Measurements from ENCODE around the gene PRKRA. TPM values are rescaled to one million over a fixed set of nuclear protein-coding genes. Genes with fewer than 3 reads are reported as not detected.

PRKRA gene
- total RNA-seq (2016; rRNA removed; fragmentation: Illumina TruSeq; extraction: Trizol) (67.6 and 74.7 TPM in 2 replicates), polyA plus RNA-seq (2011; rRNA removed) (47.3 and 53.1 TPM in 2 replicates), polyA minus RNA-seq (2011; rRNA and poly(A)+ RNA removed; ENCODE audit: low replicate concordance) (14.8 and 55.1 TPM in 2 replicates), Bru-seq, nascent RNA (percentile 97 among the genes with signal in this experiment), BruChase-seq, experiment 1, labeled RNA remaining after a 6-hour chase (percentile 95 among the genes with signal in this experiment), BruChase-seq, experiment 2, labeled RNA remaining after a 2-hour chase (percentile 96 among the genes with signal in this experiment)
- 77.3 and 86.7 TPM in 2 replicates for total RNA-seq (2016; cell fraction: cytosol; rRNA removed; fragmentation: Illumina TruSeq; extraction: Trizol; ENCODE audit: low read depth)
- 64.4 and 73.6 TPM in 2 replicates for total RNA-seq (2016; cell fraction: insoluble cytoplasmic fraction; rRNA removed; fragmentation: Illumina TruSeq; extraction: Trizol)
- 113 and 120 TPM in 2 replicates for total RNA-seq (2016; cell fraction: membrane; rRNA removed; fragmentation: Illumina TruSeq; extraction: Trizol)
- 83.1 and 91.6 TPM in 2 replicates for total RNA-seq (2016; cell fraction: nucleus; rRNA removed; fragmentation: Illumina TruSeq; extraction: Trizol)
- 39.9 and 48.4 TPM in 2 replicates for polyA plus RNA-seq (2011; cell fraction: cytosol; rRNA removed)
- 41.7 and 45.8 TPM in 2 replicates for polyA plus RNA-seq (2011; cell fraction: nucleus; rRNA removed)
- 48.0 and 68.5 TPM in 2 replicates for polyA plus RNA-seq (2012)
- 94.3 and 117 TPM in 2 replicates for polyA plus RNA-seq (2016; cell fraction: cytosol; fragmentation: Illumina TruSeq; extraction: Trizol; ENCODE audit: low read depth)
- 77.0 and 83.1 TPM in 2 replicates for polyA plus RNA-seq (2016; cell fraction: insoluble cytoplasmic fraction; fragmentation: Illumina TruSeq; extraction: Trizol; ENCODE audit: low read depth)
- polyA plus RNA-seq (2016; cell fraction: membrane; fragmentation: Illumina TruSeq; extraction: Trizol; ENCODE audit: low read depth) = 110 and 123 TPM in 2 replicates
- 92.2 and 94.5 TPM in 2 replicates for polyA plus RNA-seq (2016; cell fraction: nucleus; fragmentation: Illumina TruSeq; extraction: Trizol; ENCODE audit: insufficient read depth, low read depth)
- polyA minus RNA-seq (2011; cell fraction: cytosol; rRNA and poly(A)+ RNA removed) = 31.5 and 39.6 TPM in 2 replicates
- 182 and 199 TPM in 2 replicates for polyA minus RNA-seq (2011; cell fraction: nucleus; rRNA and poly(A)+ RNA removed)
- long read RNA-seq, experiment 1, transcript PRKRA-201 (8 exons, 1,826 nt) = major isoform, 84 of 101 reads
- long read RNA-seq, experiment 1, partial matches to known transcripts = 2 of 101 reads
- long read RNA-seq, experiment 1, other reads (novel, unspliced or antisense) = 9 of 101 reads
- long read RNA-seq, experiment 2, transcript PRKRA-201 (8 exons, 1,826 nt) = major isoform, 56 of 115 reads
- long read RNA-seq, experiment 2, partial matches to known transcripts = 10 of 115 reads
- long read RNA-seq, experiment 2, other reads (novel, unspliced or antisense) = 44 of 115 reads

DNA sequence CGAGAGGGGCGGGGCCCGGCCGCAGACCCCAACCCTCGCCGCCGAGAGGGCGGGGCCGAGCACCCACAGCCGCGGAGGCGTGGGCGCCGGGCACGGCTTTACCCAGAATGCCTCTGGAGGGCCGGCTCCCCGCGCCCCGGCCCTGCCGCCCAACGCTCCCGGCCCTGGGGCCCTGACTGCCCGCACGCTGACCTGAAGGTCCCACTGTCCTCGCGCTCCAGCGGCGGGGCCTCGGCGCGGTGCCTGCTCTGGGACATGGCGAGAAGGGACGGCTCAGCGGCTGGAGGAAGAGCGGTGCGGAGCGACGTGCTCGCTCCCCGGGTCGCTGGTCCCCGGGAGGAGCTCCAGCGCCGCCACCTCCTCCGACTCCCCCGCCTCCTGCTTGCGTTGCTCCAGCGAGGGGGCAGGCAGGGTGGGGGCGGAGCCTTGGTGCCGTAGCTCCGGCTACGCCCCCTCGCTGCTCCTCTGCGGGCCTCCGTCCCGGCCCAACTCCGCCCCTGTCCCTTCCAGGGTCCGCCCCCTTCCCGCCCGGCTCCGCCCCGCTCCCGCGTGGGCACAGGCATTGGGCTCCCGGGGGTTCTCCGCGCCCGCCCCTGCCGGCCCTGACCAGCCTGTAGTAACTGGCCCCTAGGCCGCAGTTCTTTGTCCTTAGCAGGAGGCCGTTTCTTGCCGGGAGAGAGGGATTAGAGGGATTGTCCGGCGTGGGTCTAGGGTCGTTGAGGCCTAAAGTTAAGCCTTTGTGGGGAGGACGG, at the start of gene PRKRA, which contains the start of gene PJVK:
PRKRA (minus strand) TSS at position 402 of the 752 bp plus-strand sequence; CDS start at position 257, 145 bp downstream.
PJVK (plus strand) TSS at position 605 of the 752 bp plus-strand sequence. CDS start 2,032 bp downstream, outside the sequence.
- intact Hi-C loops (cut with micrococcal nuclease; ENCODE audit: unreplicated experiment) (loop anchor here (1.0 to 10.0 kb wide), 6 partner anchors 18 to 1054 kb away; partner anchors contain the start of gene FKBP7), in situ Hi-C loops (cut with HindIII; ENCODE audit: extremely low pct_ligation_motif_present, low pct_unique_long_range_greater_than_20kb) (no loop called here)
- FAIRE-seq (peak; percentile 55), ATAC-seq (peak; percentile 97), DNase-seq (ENCODE audit: low spot score) (peak; percentile 93)
- H3K79me2 ChIP-seq (ENCODE audit: insufficient read depth, low read length) = peaks cover 26% of the 10 kb centered on the region
- ChIA-PET CTCF (ENCODE audit: low intra/inter-chr PET ratio, low total read pairs) (interaction anchor here (1.1 kb wide), 1 partner anchor 28 kb away, joined by 4 read pairs; the partner anchor contains the start of gene FKBP7), POLR2A (interaction anchor here (0.7 to 3.9 kb wide), 31 partner anchors 8 to 1187 kb away, joined by 3 to 97 read pairs (median 5); partner anchors contain the start of genes FKBP7, NFE2L2, PLEKHA3 and RBM45)
- H3K27ac ChIP-seq (ENCODE audit: extremely low read length, insufficient read depth, low read length) = peak within 1 kb of the TSS; percentile 96
- WGBS (ENCODE audit: low lambda C conversion rate) = 2% methylated on average over 11 of the region's 76 CpGs
- H2AFZ ChIP-seq (ENCODE audit: low read length) = no peak within 1 kb of the TSS
- no peaks in the 10 kb centered on the region for H3K9me3 ChIP-seq (ENCODE audit: low read length)
- H3K4me2 ChIP-seq (ENCODE audit: low read depth, low read length) = peak within 1 kb of the TSS; percentile 85
- H3K9ac ChIP-seq (ENCODE audit: insufficient read depth, low read depth, low read length) = peak within 1 kb of the TSS; percentile 98
- H3K4me3 ChIP-seq (replicated peaks in 1 of 3; ENCODE audit: insufficient read depth in 1 of 3, low read depth in 2 of 3, low read length in 3 of 3) = peak within 1 kb of the TSS; percentile 75 to 88 (median 82)
- peaks cover 5 to 26% of the 10 kb centered on the region in 2 experiments; a peak in 4 of 5 replicates for H3K36me3 ChIP-seq (replicated peaks in 1 of 2; ENCODE audit: control insufficient read depth in 1 of 2, insufficient read depth in 2 of 2, low read length in 2 of 2)
- no TSS peak for BruUV-seq (replicated peaks)
- H3K27me3 ChIP-seq (ENCODE audit: control insufficient read depth in 1 of 2, insufficient read depth in 2 of 2, low read length in 2 of 2) = no peaks in the 10 kb centered on the region; a peak in 1 of 5 replicates
- H3K4me1 ChIP-seq (ENCODE audit: insufficient read depth, low read length) = peaks cover 33% of the 10 kb centered on the region
- peaks cover 14% of the 10 kb centered on the region; the same call in 1 of the 2 replicates for H4K20me1 ChIP-seq (ENCODE audit: insufficient read depth, low read length)
- TF ChIP-seq ZBTB40 (IDR thresholded peaks at IDR 0.05) = no peak
- peak; percentile 80; the same call in 1 of the 2 replicates for TF ChIP-seq ZBTB40 (CRISPR knock-in tag; IDR thresholded peaks at IDR 0.05)
- TF ChIP-seq, protein P1, sequence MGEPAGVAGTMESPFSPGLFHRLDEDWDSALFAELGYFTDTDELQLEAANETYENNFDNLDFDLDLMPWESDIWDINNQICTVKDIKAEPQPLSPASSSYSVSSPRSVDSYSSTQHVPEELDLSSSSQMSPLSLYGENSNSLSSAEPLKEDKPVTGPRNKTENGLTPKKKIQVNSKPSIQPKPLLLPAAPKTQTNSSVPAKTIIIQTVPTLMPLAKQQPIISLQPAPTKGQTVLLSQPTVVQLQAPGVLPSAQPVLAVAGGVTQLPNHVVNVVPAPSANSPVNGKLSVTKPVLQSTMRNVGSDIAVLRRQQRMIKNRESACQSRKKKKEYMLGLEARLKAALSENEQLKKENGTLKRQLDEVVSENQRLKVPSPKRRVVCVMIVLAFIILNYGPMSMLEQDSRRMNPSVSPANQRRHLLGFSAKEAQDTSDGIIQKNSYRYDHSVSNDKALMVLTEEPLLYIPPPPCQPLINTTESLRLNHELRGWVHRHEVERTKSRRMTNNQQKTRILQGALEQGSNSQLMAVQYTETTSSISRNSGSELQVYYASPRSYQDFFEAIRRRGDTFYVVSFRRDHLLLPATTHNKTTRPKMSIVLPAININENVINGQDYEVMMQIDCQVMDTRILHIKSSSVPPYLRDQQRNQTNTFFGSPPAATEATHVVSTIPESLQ (CRISPR knock-in tag; conservative IDR thresholded peaks at IDR 0.05) = no peak
- TF ChIP-seq ZNF879 (CRISPR knock-in tag; IDR thresholded peaks at IDR 0.05) = peak; percentile 31
- no peak for TF ChIP-seq MBD4 (IDR thresholded peaks at IDR 0.05; ENCODE audit: borderline replicate concordance, low read length)
